HCT116 (cell line): ENCODE results near the gene PRKAG2. TPM values are rescaled to one million over a fixed set of nuclear protein-coding genes. Genes with fewer than 3 reads are reported as not detected.

Experiments
- ATAC-seq: fragments of 200-7000 bp; cut with Tn5 transposase; 2 replicates; pipeline ENCODE4 v1.9.1; 2020; ENCODE audit warnings: mild to moderate bottlenecking, moderate library complexity
- BruUV-seq: library from RNA; stranded (reverse); fragments of 400-500 nt; replicated peaks from 2 replicates; lab custom pipeline; 2021; lab: Mats Ljungman, UMichigan
- CTCF ChIA-PET: fragments of 300-600 bp; sonication (Branson Sonifier 250); formaldehyde crosslinking; loops from one replicate; lab custom pipeline; 2021; ENCODE audit warnings: antibody characterized with exemption; lab: Charles Lee
- POLR2A ChIA-PET: fragments of 300-600, 350-600 bp; sonication (Branson Sonifier 250); formaldehyde crosslinking; loops from one replicate; lab custom pipeline; 2021; ENCODE audit warnings: antibody characterized with exemption; lab: Charles Lee
- RAD21 ChIA-PET, 2 experiments: fragments of 300-600 bp; sonication (Branson Sonifier 250); formaldehyde crosslinking; loops; one replicate each; lab custom pipeline; 2023; ENCODE audit warnings: low total read pairs in 2 of 2; ENCODE audit not compliant: uncharacterized antibody in 2 of 2, unreplicated experiment in 2 of 2, low non-redundant PET in 1 of 2; lab: Charles Lee
- DNase-seq: peaks from one replicate; pipeline ENCODE4 v3.0.0-alpha.2; 2010; ENCODE audit warnings: low read depth, low spot score
- H2AFZ ChIP-seq: fragments of 200-600 bp; shearing (Covaris generic), sonication (generic); 2 replicates; pipeline ENCODE4 v1.6.1; 2017; ENCODE audit warnings: low read depth, mixed run types, mixed read lengths, antibody characterized with exemption, low read length; ENCODE audit not compliant: poor library complexity, severe bottlenecking
- H3K27ac ChIP-seq: 2 replicates; pipeline ENCODE4 v1.5.1; 2012; ENCODE audit warnings: low read depth, low read length
- H3K27me3 ChIP-seq: fragments of 200-600 bp; sonication (generic); 2 replicates; pipeline ENCODE4 v1.6.1; 2016; ENCODE audit warnings: mixed run types, low read length, mixed read lengths; ENCODE audit not compliant: insufficient read depth
- H3K36me3 ChIP-seq, 2 experiments: fragments of 200-500 bp in 1 of 2; fragments of 200-600 bp in 1 of 2; sonication (Bioruptor generic) in 1 of 2; sonication (generic) in 1 of 2; 2 replicates each; pipeline versions ENCODE4 v1.5.1 to v1.6.1; 2014 to 2016; ENCODE audit warnings: low read length in 2 of 2, inconsistent platforms in 1 of 2, mixed read lengths in 1 of 2, mixed run types in 1 of 2; ENCODE audit not compliant: insufficient read depth in 2 of 2, control insufficient read depth in 1 of 2
- H3K4me1 ChIP-seq, 2 experiments: fragments of 200-600 bp in 1 of 2; sonication (generic) in 1 of 2; 2 replicates each; pipeline versions ENCODE4 v1.5.1 to v1.6.1; 2012 to 2017; ENCODE audit warnings: low read length in 2 of 2, inconsistent platforms in 1 of 2, mild to moderate bottlenecking in 1 of 2, mixed read lengths in 1 of 2, mixed run types in 1 of 2, moderate library complexity in 1 of 2; ENCODE audit not compliant: insufficient read depth in 2 of 2, control insufficient read depth in 1 of 2
- H3K4me2 ChIP-seq: fragments of 200-600 bp; sonication (generic); 2 replicates; pipeline ENCODE4 v1.6.1; 2017; ENCODE audit warnings: mixed run types, low read length, mixed read lengths
- H3K4me3 ChIP-seq, 2 experiments: fragments of 200-600 bp in 1 of 2; sonication (generic) in 1 of 2; replicated peaks in 1 of 2; 2 replicates each; pipeline ENCODE4 v1.5.1; 2011 to 2016; ENCODE audit warnings: low read length in 2 of 2, control low read depth in 1 of 2, low read depth in 1 of 2, mild to moderate bottlenecking in 1 of 2, mixed read lengths in 1 of 2, mixed run types in 1 of 2
- H3K79me2 ChIP-seq: fragments of 200-600 bp; sonication (generic); 2 replicates; pipeline ENCODE4 v1.6.1; 2017; ENCODE audit warnings: mild to moderate bottlenecking, mixed run types, low read length, moderate library complexity, mixed read lengths; ENCODE audit not compliant: insufficient read depth
- H3K9ac ChIP-seq: fragments of 200-600 bp; sonication (generic); 2 replicates; pipeline ENCODE4 v1.6.1; 2016; ENCODE audit warnings: low read length, mixed read lengths
- H3K9me2 ChIP-seq: fragments of 200-600 bp; sonication (generic), shearing (Covaris generic); 2 replicates; pipeline ENCODE4 v1.6.1; 2017; ENCODE audit warnings: mixed run types, mild to moderate bottlenecking, moderate library complexity; ENCODE audit not compliant: insufficient read depth
- H3K9me3 ChIP-seq, 2 experiments: fragments of 200-500 bp in 1 of 2; fragments of 200-600 bp in 1 of 2; sonication (Bioruptor generic) in 1 of 2; sonication (generic) in 1 of 2; 2 replicates each; pipeline ENCODE4 v1.6.1; 2014 to 2017; ENCODE audit warnings: low read length in 2 of 2, mixed read lengths in 2 of 2, inconsistent platforms in 1 of 2, low read depth in 1 of 2, mild to moderate bottlenecking in 1 of 2, mixed run types in 1 of 2, moderate library complexity in 1 of 2; ENCODE audit not compliant: control insufficient read depth in 1 of 2, insufficient read depth in 1 of 2
- H4K20me1 ChIP-seq: fragments of 200-600 bp; sonication (generic), shearing (Covaris generic); 2 replicates; pipeline ENCODE4 v1.6.1; 2017; ENCODE audit warnings: mixed run types, mild to moderate bottlenecking, moderate library complexity; ENCODE audit not compliant: insufficient read depth
- ATF3 ChIP-seq: IDR thresholded peaks from 2 replicates; pipeline ENCODE4 v1.6.1; 2012
- CEBPB ChIP-seq: IDR thresholded peaks from 2 replicates; pipeline ENCODE4 v1.6.1; 2012; ENCODE audit warnings: low read depth
- EGR1 ChIP-seq: IDR thresholded peaks from 2 replicates; pipeline ENCODE4 v1.6.1; 2012; ENCODE audit warnings: low read depth
- ELF1 ChIP-seq: IDR thresholded peaks from 2 replicates; pipeline ENCODE4 v1.6.1; 2012; ENCODE audit warnings: low read depth, borderline replicate concordance
- EZH2 ChIP-seq: fragments of 200-600 bp; sonication (generic); IDR thresholded peaks from 2 replicates; pipeline ENCODE4 v1.6.1; 2017; ENCODE audit warnings: antibody characterized with exemption, mixed run types
- EZH2phosphoT487 ChIP-seq: fragments of 200-600 bp; IDR thresholded peaks from 2 replicates; pipeline ENCODE4 v1.6.1; 2018; ENCODE audit warnings: antibody characterized with exemption, borderline replicate concordance
- FOSL1 ChIP-seq: IDR thresholded peaks from 2 replicates; pipeline ENCODE4 v1.6.1; 2012; ENCODE audit warnings: low read depth
- POLR2AphosphoS5 ChIP-seq: IDR thresholded peaks from 2 replicates; pipeline ENCODE4 v1.6.1; 2011; ENCODE audit warnings: mild to moderate bottlenecking, low read depth, low read length, moderate library complexity
- SIN3A ChIP-seq: IDR thresholded peaks from 2 replicates; pipeline ENCODE4 v1.6.1; 2012; ENCODE audit warnings: low read depth
- SP1 ChIP-seq: IDR thresholded peaks from 2 replicates; pipeline ENCODE4 v1.6.1; 2012; ENCODE audit warnings: low read depth
- SRF ChIP-seq: IDR thresholded peaks from 2 replicates; pipeline ENCODE4 v1.6.1; 2012; ENCODE audit warnings: low read depth
- TCF7L2 ChIP-seq: IDR thresholded peaks from 2 replicates; pipeline ENCODE4 v1.7.0; 2011; ENCODE audit warnings: borderline replicate concordance, inconsistent platforms; ENCODE audit not compliant: insufficient read depth, insufficient read length; ENCODE audit errors: extremely low read depth
- YY1 ChIP-seq: IDR thresholded peaks from 2 replicates; pipeline ENCODE4 v1.6.1; 2011; ENCODE audit warnings: low read length, low read depth, moderate library complexity, mild to moderate bottlenecking; ENCODE audit not compliant: insufficient replicate concordance; ENCODE audit errors: extremely low read depth
- ZBTB33 ChIP-seq: IDR thresholded peaks from 2 replicates; pipeline ENCODE4 v1.6.1; 2011; ENCODE audit warnings: mild to moderate bottlenecking, low read length, moderate library complexity; ENCODE audit not compliant: insufficient replicate concordance; ENCODE audit errors: extremely low read depth
- ZFX ChIP-seq: fragments of 450-650 bp; IDR thresholded peaks from 2 replicates; pipeline ENCODE4 v1.6.1; 2017
- ZNF274 ChIP-seq: fragments of 200-500 bp; sonication (Bioruptor generic); IDR thresholded peaks from 2 replicates; pipeline ENCODE4 v1.6.1; 2014; ENCODE audit warnings: mild to moderate bottlenecking, low read depth, low read length, inconsistent platforms
- intact Hi-C: fragments of 100-400 bp; cut with micrococcal nuclease; formaldehyde crosslinking; loops from 2 replicates; pipeline ENCODE4 v1.10.0; 2022
- total RNA-seq: library from RNA; stranded (reverse); gene quantifications from one replicate; pipeline ENCODE4 v1.2.1, GENCODE V29; 2021; ENCODE audit not compliant: unreplicated experiment
- TF ChIP-seq, protein P1 (sequence below): IDR thresholded peaks from 2 replicates; pipeline ENCODE4 v1.6.1; 2012
- TF ChIP-seq, protein P2 (sequence below): IDR thresholded peaks from 2 replicates; pipeline ENCODE4 v1.6.1; 2012; ENCODE audit warnings: low read depth

PRKAG2 gene
- total RNA-seq, 1 experiment from 2014 or later, result 23.6 TPM

GRCh38 chr7:151572136-151572535 is 304.8 kb downstream of the PRKAG2 start:
- no peak for ATAC-seq
- Histone ChIP-seq H4K20me1 (no peaks in the 10 kb centered on the region), H3K9ac (no peak overlapping the region), H3K27ac (no peak overlapping the region), H2AFZ (no peak overlapping the region), H3K9me3 (no peaks in the 10 kb centered on the region), H3K79me2 (no peaks in the 10 kb centered on the region), H3K4me2 (no peak overlapping the region), H3K4me1 (peaks cover 0 to 9% of the 10 kb centered on the region in 2 experiments; a peak in 1 of 4 replicates), H3K27me3 (no peaks in the 10 kb centered on the region), H3K9me2 (no peaks in the 10 kb centered on the region), H3K4me3 (no peak overlapping the region), H3K36me3 (no peaks in the 10 kb centered on the region)
- BruUV-seq, result no TSS peak
- no peak for TF ChIP-seq YY1
- TF ChIP-seq SRF, result no peak
- no peak for TF ChIP-seq EZH2
- no peak for TF ChIP-seq EZH2phosphoT487
- no peak for TF ChIP-seq FOSL1
- no peak for TF ChIP-seq EGR1
- no peak for TF ChIP-seq ELF1
- TF ChIP-seq TCF7L2, result no peak
- no peak for TF ChIP-seq ZNF274
- TF ChIP-seq, protein P1, sequence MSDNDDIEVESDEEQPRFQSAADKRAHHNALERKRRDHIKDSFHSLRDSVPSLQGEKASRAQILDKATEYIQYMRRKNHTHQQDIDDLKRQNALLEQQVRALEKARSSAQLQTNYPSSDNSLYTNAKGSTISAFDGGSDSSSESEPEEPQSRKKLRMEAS, result no peak
- no peak for TF ChIP-seq SIN3A
- no peak for TF ChIP-seq CEBPB
- TF ChIP-seq ZBTB33, result no peak
- TF ChIP-seq POLR2AphosphoS5, result no peak
- TF ChIP-seq, protein P2, sequence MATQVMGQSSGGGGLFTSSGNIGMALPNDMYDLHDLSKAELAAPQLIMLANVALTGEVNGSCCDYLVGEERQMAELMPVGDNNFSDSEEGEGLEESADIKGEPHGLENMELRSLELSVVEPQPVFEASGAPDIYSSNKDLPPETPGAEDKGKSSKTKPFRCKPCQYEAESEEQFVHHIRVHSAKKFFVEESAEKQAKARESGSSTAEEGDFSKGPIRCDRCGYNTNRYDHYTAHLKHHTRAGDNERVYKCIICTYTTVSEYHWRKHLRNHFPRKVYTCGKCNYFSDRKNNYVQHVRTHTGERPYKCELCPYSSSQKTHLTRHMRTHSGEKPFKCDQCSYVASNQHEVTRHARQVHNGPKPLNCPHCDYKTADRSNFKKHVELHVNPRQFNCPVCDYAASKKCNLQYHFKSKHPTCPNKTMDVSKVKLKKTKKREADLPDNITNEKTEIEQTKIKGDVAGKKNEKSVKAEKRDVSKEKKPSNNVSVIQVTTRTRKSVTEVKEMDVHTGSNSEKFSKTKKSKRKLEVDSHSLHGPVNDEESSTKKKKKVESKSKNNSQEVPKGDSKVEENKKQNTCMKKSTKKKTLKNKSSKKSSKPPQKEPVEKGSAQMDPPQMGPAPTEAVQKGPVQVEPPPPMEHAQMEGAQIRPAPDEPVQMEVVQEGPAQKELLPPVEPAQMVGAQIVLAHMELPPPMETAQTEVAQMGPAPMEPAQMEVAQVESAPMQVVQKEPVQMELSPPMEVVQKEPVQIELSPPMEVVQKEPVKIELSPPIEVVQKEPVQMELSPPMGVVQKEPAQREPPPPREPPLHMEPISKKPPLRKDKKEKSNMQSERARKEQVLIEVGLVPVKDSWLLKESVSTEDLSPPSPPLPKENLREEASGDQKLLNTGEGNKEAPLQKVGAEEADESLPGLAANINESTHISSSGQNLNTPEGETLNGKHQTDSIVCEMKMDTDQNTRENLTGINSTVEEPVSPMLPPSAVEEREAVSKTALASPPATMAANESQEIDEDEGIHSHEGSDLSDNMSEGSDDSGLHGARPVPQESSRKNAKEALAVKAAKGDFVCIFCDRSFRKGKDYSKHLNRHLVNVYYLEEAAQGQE, result no peak
- no peak for TF ChIP-seq ATF3
- TF ChIP-seq ZFX, result no peak
- TF ChIP-seq SP1, result no peak
- CTCF ChIA-PET, result interaction anchor here (0.9 to 1.3 kb wide), 3 partner anchors 61 to 186 kb away, joined by 3 read pairs; no protein-coding TSS in a partner anchor
- POLR2A ChIA-PET, result no interaction called here
- no peak for DNase-seq
- RAD21 ChIA-PET, result no interaction called here
- intact Hi-C loops, result loop anchor here (5.0 kb wide), 1 partner anchor 360 kb away; no protein-coding TSS in a partner anchor
